Measurements from ENCODE around the gene PLCD3. TPM values are rescaled to one million over a fixed set of nuclear protein-coding genes. Genes with fewer than 3 reads are reported as not detected.

Gene PLCD3
- total and polyA plus RNA-seq, 2 of the 13 experiments (the other 11 are each of a cell fraction or from before 2014, with no cell fraction given), result 11.3 to 39.1 TPM

DNA sequence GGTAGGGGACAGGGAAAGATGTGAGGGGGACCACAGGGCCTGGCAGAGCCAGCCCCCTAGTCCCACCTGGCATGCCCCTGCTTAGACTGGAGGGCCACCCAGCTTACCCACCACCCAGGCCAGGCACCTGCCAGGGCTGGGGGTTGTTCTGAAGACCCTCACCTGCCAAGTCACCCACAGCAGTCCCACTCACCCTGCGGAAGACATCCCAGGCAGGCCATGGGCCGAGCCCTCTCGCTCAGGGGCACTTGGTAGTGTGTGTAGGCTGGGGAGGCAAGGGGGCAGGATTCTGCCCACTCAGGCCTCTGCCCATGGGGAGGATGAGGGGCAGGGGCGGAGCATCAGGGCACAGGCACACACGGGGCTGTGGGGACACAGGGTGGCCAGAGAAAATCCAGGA is 4.0 kb downstream of the PLCD3 start:
- peaks cover 4% of the 10 kb centered on the region for H3K79me2 ChIP-seq (ENCODE audit: insufficient read depth, low read length)
- no peaks in the 10 kb centered on the region for H3K27me3 ChIP-seq (ENCODE audit: control insufficient read depth in 1 of 2, insufficient read depth in 2 of 2, low read length in 2 of 2)
- POLR2A ChIA-PET, result interaction anchor here (1.2 to 5.1 kb wide), 11 partner anchors 10 to 74 kb away, joined by 3 to 71 read pairs (median 6); partner anchors contain the start of genes HEXIM1, HEXIM2 and NMT1
- no peaks in the 10 kb centered on the region for H4K20me1 ChIP-seq (ENCODE audit: insufficient read depth, low read length)
- ATAC-seq, result no peak
- H3K4me3 ChIP-seq (replicated peaks in 1 of 3; ENCODE audit: insufficient read depth in 1 of 3, low read depth in 2 of 3, low read length in 3 of 3), result peak overlapping the region in 1 of 3 experiments; percentile 58; a peak in 2 of 6 replicates
- no peak overlapping the region for H2AFZ ChIP-seq (ENCODE audit: low read length)
- peak overlapping the region; percentile 63 for H3K27ac ChIP-seq (ENCODE audit: extremely low read length, insufficient read depth, low read length)
- no peak for FAIRE-seq
- peak overlapping the region; percentile 59 for H3K9ac ChIP-seq (ENCODE audit: insufficient read depth, low read depth, low read length)
- intact Hi-C loops (cut with micrococcal nuclease; ENCODE audit: unreplicated experiment), result no loop called here
- H3K4me1 ChIP-seq (ENCODE audit: insufficient read depth, low read length), result peaks cover 82% of the 10 kb centered on the region
- BruUV-seq (replicated peaks), result no TSS peak
- no peak for DNase-seq (ENCODE audit: low spot score)
- WGBS (ENCODE audit: low lambda C conversion rate), result 79% methylated on average over 5 of the region's 5 CpGs
- in situ Hi-C loops (cut with HindIII; ENCODE audit: extremely low pct_ligation_motif_present, low pct_unique_long_range_greater_than_20kb), result no loop called here
- H3K36me3 ChIP-seq (replicated peaks in 1 of 2; ENCODE audit: control insufficient read depth in 1 of 2, insufficient read depth in 2 of 2, low read length in 2 of 2), result no peaks in the 10 kb centered on the region
- H3K9me3 ChIP-seq (ENCODE audit: low read length), result no peaks in the 10 kb centered on the region
- H3K4me2 ChIP-seq (ENCODE audit: low read depth, low read length), result peak overlapping the region; percentile 72
- CTCF ChIA-PET (ENCODE audit: low intra/inter-chr PET ratio, low total read pairs), result no interaction called here
- TF ChIP-seq, protein P1, sequence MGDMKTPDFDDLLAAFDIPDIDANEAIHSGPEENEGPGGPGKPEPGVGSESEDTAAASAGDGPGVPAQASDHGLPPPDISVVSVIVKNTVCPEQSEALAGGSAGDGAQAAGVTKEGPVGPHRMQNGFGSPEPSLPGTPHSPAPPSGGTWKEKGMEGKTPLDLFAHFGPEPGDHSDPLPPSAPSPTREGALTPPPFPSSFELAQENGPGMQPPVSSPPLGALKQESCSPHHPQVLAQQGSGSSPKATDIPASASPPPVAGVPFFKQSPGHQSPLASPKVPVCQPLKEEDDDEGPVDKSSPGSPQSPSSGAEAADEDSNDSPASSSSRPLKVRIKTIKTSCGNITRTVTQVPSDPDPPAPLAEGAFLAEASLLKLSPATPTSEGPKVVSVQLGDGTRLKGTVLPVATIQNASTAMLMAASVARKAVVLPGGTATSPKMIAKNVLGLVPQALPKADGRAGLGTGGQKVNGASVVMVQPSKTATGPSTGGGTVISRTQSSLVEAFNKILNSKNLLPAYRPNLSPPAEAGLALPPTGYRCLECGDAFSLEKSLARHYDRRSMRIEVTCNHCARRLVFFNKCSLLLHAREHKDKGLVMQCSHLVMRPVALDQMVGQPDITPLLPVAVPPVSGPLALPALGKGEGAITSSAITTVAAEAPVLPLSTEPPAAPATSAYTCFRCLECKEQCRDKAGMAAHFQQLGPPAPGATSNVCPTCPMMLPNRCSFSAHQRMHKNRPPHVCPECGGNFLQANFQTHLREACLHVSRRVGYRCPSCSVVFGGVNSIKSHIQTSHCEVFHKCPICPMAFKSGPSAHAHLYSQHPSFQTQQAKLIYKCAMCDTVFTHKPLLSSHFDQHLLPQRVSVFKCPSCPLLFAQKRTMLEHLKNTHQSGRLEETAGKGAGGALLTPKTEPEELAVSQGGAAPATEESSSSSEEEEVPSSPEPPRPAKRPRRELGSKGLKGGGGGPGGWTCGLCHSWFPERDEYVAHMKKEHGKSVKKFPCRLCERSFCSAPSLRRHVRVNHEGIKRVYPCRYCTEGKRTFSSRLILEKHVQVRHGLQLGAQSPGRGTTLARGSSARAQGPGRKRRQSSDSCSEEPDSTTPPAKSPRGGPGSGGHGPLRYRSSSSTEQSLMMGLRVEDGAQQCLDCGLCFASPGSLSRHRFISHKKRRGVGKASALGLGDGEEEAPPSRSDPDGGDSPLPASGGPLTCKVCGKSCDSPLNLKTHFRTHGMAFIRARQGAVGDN (CRISPR knock-in tag; IDR thresholded peaks at IDR 0.05), result peak; percentile 37; the same call in 1 of the 2 replicates
- no peak for TF ChIP-seq BCL6 (CRISPR knock-in tag; IDR thresholded peaks at IDR 0.05)
- peak; percentile 25 for TF ChIP-seq KDM5B (CRISPR knock-in tag; IDR thresholded peaks at IDR 0.05; ENCODE audit: borderline replicate concordance)
- no peak for TF ChIP-seq PCBP2 (optimal IDR thresholded peaks at IDR 0.05; ENCODE audit: low read depth, low read length, poor library complexity, severe bottlenecking)
- peak; percentile 13 for TF ChIP-seq XRCC5 (optimal IDR thresholded peaks at IDR 0.05; ENCODE audit: low read length)
- TF ChIP-seq ZNF619 (CRISPR knock-in tag; IDR thresholded peaks at IDR 0.05), result peak; percentile 7; the same call in 1 of the 2 replicates
- TF ChIP-seq RFXANK (CRISPR knock-in tag; IDR thresholded peaks at IDR 0.05), result 0 out of 2 replicates have a peak, but pooled peaks have one; percentile 2
- no peak for TF ChIP-seq ZNF720 (CRISPR knock-in tag; IDR thresholded peaks at IDR 0.05)
- TF ChIP-seq ZNF547 (CRISPR knock-in tag; IDR thresholded peaks at IDR 0.05), result 0 out of 2 replicates have a peak, but pooled peaks have one; percentile 10
- TF ChIP-seq ARNTL (CRISPR knock-in tag; IDR thresholded peaks at IDR 0.05), result no peak
- no peak for TF ChIP-seq KMT2A (CRISPR knock-in tag; IDR thresholded peaks at IDR 0.05)
- TF ChIP-seq, protein P2, sequence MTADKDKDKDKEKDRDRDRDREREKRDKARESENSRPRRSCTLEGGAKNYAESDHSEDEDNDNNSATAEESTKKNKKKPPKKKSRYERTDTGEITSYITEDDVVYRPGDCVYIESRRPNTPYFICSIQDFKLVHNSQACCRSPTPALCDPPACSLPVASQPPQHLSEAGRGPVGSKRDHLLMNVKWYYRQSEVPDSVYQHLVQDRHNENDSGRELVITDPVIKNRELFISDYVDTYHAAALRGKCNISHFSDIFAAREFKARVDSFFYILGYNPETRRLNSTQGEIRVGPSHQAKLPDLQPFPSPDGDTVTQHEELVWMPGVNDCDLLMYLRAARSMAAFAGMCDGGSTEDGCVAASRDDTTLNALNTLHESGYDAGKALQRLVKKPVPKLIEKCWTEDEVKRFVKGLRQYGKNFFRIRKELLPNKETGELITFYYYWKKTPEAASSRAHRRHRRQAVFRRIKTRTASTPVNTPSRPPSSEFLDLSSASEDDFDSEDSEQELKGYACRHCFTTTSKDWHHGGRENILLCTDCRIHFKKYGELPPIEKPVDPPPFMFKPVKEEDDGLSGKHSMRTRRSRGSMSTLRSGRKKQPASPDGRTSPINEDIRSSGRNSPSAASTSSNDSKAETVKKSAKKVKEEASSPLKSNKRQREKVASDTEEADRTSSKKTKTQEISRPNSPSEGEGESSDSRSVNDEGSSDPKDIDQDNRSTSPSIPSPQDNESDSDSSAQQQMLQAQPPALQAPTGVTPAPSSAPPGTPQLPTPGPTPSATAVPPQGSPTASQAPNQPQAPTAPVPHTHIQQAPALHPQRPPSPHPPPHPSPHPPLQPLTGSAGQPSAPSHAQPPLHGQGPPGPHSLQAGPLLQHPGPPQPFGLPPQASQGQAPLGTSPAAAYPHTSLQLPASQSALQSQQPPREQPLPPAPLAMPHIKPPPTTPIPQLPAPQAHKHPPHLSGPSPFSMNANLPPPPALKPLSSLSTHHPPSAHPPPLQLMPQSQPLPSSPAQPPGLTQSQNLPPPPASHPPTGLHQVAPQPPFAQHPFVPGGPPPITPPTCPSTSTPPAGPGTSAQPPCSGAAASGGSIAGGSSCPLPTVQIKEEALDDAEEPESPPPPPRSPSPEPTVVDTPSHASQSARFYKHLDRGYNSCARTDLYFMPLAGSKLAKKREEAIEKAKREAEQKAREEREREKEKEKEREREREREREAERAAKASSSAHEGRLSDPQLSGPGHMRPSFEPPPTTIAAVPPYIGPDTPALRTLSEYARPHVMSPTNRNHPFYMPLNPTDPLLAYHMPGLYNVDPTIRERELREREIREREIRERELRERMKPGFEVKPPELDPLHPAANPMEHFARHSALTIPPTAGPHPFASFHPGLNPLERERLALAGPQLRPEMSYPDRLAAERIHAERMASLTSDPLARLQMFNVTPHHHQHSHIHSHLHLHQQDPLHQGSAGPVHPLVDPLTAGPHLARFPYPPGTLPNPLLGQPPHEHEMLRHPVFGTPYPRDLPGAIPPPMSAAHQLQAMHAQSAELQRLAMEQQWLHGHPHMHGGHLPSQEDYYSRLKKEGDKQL (CRISPR knock-in tag; IDR thresholded peaks at IDR 0.05; ENCODE audit: low read depth), result no peak
- TF ChIP-seq LCORL (IDR thresholded peaks at IDR 0.05), result no peak
- TF ChIP-seq LCORL (CRISPR knock-in tag; IDR thresholded peaks at IDR 0.05), result 0 out of 2 replicates have a peak, but pooled peaks have one; percentile 5
- TF ChIP-seq RELA (CRISPR knock-in tag; IDR thresholded peaks at IDR 0.05), result 0 out of 2 replicates have a peak, but pooled peaks have one; percentile 11
- TF ChIP-seq HNRNPL (IDR thresholded peaks at IDR 0.05; ENCODE audit: low read depth, low read length), result peak; percentile 92; the same call in 1 of the 2 replicates
- no peak for TF ChIP-seq IKZF1 (IDR thresholded peaks at IDR 0.05)
- no peak for TF ChIP-seq FOXP1 (IDR thresholded peaks at IDR 0.05)
- TF ChIP-seq FOXP1 (CRISPR knock-in tag; IDR thresholded peaks at IDR 0.05), result no peak
